ENCODE measurements around the gene FBXL3.
"Not testable (repeated sequence)": the region's sequence is repeated elsewhere in the genome, so short reads cannot be mapped to it uniquely, and the experiment has no call there.

- TF ChIP-seq, protein P1, sequence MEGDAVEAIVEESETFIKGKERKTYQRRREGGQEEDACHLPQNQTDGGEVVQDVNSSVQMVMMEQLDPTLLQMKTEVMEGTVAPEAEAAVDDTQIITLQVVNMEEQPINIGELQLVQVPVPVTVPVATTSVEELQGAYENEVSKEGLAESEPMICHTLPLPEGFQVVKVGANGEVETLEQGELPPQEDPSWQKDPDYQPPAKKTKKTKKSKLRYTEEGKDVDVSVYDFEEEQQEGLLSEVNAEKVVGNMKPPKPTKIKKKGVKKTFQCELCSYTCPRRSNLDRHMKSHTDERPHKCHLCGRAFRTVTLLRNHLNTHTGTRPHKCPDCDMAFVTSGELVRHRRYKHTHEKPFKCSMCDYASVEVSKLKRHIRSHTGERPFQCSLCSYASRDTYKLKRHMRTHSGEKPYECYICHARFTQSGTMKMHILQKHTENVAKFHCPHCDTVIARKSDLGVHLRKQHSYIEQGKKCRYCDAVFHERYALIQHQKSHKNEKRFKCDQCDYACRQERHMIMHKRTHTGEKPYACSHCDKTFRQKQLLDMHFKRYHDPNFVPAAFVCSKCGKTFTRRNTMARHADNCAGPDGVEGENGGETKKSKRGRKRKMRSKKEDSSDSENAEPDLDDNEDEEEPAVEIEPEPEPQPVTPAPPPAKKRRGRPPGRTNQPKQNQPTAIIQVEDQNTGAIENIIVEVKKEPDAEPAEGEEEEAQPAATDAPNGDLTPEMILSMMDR (IDR thresholded peaks at IDR 0.05; ENCODE audit: poor library complexity, severe bottlenecking), result not testable (repeated sequence)
- TF ChIP-seq, protein P2, sequence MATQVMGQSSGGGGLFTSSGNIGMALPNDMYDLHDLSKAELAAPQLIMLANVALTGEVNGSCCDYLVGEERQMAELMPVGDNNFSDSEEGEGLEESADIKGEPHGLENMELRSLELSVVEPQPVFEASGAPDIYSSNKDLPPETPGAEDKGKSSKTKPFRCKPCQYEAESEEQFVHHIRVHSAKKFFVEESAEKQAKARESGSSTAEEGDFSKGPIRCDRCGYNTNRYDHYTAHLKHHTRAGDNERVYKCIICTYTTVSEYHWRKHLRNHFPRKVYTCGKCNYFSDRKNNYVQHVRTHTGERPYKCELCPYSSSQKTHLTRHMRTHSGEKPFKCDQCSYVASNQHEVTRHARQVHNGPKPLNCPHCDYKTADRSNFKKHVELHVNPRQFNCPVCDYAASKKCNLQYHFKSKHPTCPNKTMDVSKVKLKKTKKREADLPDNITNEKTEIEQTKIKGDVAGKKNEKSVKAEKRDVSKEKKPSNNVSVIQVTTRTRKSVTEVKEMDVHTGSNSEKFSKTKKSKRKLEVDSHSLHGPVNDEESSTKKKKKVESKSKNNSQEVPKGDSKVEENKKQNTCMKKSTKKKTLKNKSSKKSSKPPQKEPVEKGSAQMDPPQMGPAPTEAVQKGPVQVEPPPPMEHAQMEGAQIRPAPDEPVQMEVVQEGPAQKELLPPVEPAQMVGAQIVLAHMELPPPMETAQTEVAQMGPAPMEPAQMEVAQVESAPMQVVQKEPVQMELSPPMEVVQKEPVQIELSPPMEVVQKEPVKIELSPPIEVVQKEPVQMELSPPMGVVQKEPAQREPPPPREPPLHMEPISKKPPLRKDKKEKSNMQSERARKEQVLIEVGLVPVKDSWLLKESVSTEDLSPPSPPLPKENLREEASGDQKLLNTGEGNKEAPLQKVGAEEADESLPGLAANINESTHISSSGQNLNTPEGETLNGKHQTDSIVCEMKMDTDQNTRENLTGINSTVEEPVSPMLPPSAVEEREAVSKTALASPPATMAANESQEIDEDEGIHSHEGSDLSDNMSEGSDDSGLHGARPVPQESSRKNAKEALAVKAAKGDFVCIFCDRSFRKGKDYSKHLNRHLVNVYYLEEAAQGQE (IDR thresholded peaks at IDR 0.05; ENCODE audit: borderline replicate concordance), result not testable (repeated sequence)
- not testable (repeated sequence) for TF ChIP-seq EP300, MXI1 (conservative IDR thresholded peaks at IDR 0.05; ENCODE audit: poor library complexity, severe bottlenecking)
Observed at GRCh38 chr13:77008337-77008736, 18.6 kb downstream of the FBXL3 start.

All from neural cell (in vitro differentiated cells).